ENCODE measurements around the gene GLIPR1L2. TPM values are rescaled to one million over a fixed set of nuclear protein-coding genes. Genes with fewer than 3 reads are reported as not detected.

The GLIPR1L2 gene
- total RNA-seq, 1 experiment from 2014 or later = 0.35 TPM

- H3K14ac ChIP-seq (ENCODE audit: insufficient read depth, low read length) = no peak within 1 kb of the TSS
- H3K27me3 ChIP-seq (ENCODE audit: insufficient read depth, low read length) = no peaks in the 10 kb centered on the region
- Mint-ChIP-seq H3K9me3 (no peaks in the 10 kb centered on the region), H3K4me1 (peaks cover 13 to 22% of the 10 kb centered on the region in 2 experiments), H3K27ac (no peak within 1 kb of the TSS; a peak in 2 of 7 replicates), H3K27me3 (ENCODE audit: low read depth) (no peaks in the 10 kb centered on the region), H3K36me3 (ENCODE audit: insufficient read depth in 1 of 3, low read depth in 3 of 3) (no peaks in the 10 kb centered on the region), H3K4me3 (no peak within 1 kb of the TSS)
- TF ChIP-seq, protein P1, sequence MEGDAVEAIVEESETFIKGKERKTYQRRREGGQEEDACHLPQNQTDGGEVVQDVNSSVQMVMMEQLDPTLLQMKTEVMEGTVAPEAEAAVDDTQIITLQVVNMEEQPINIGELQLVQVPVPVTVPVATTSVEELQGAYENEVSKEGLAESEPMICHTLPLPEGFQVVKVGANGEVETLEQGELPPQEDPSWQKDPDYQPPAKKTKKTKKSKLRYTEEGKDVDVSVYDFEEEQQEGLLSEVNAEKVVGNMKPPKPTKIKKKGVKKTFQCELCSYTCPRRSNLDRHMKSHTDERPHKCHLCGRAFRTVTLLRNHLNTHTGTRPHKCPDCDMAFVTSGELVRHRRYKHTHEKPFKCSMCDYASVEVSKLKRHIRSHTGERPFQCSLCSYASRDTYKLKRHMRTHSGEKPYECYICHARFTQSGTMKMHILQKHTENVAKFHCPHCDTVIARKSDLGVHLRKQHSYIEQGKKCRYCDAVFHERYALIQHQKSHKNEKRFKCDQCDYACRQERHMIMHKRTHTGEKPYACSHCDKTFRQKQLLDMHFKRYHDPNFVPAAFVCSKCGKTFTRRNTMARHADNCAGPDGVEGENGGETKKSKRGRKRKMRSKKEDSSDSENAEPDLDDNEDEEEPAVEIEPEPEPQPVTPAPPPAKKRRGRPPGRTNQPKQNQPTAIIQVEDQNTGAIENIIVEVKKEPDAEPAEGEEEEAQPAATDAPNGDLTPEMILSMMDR (conservative IDR thresholded peaks at IDR 0.05) = no peak
- H2BK20ac ChIP-seq (ENCODE audit: low read depth, low read length, poor library complexity, severe bottlenecking) = no peak within 1 kb of the TSS
- no peak within 1 kb of the TSS for H2BK5ac ChIP-seq (ENCODE audit: insufficient read length, low read length)
- H4K20me1 ChIP-seq (ENCODE audit: control insufficient read depth, insufficient read depth, insufficient read length) = no peaks in the 10 kb centered on the region
- no peak within 1 kb of the TSS for H4K5ac ChIP-seq (ENCODE audit: insufficient read length, low read depth, low read length)
- H3T11ph ChIP-seq (ENCODE audit: low read length) = no peak within 1 kb of the TSS
- no CpG with 5 or more reads among the region's 8 CpGs for WGBS (ENCODE audit: extremely low coverage, insufficient read length, low lambda C conversion rate)
- no peak within 1 kb of the TSS for H3K4me2 ChIP-seq (ENCODE audit: insufficient read depth, insufficient read length, low read length)
- no peaks in the 10 kb centered on the region for H3K79me2 ChIP-seq (ENCODE audit: insufficient read depth, low read length)
- H2BK15ac ChIP-seq (ENCODE audit: low read depth, low read length) = no peak within 1 kb of the TSS
- no peak within 1 kb of the TSS for H2AFZ ChIP-seq (ENCODE audit: low read length)
- no peak within 1 kb of the TSS for H3K27ac ChIP-seq (ENCODE audit: insufficient read length, low read depth, low read length)
- no peak within 1 kb of the TSS for H3K23ac ChIP-seq (ENCODE audit: insufficient read length, low read depth, low read length)
- no peak within 1 kb of the TSS for H3K18ac ChIP-seq (ENCODE audit: insufficient read length, low read depth, low read length)
- no peak within 1 kb of the TSS for H2AK5ac ChIP-seq (ENCODE audit: insufficient read length, low read length)
- H3K79me1 ChIP-seq (ENCODE audit: insufficient read depth, low read depth, low read length, poor library complexity, severe bottlenecking) = no peaks in the 10 kb centered on the region
- no peak within 1 kb of the TSS for H3K4ac ChIP-seq (ENCODE audit: low read depth, low read length)
- H3K9me3 ChIP-seq (ENCODE audit: control insufficient read depth, low read depth, low read length) = no peaks in the 10 kb centered on the region
- no peak within 1 kb of the TSS for H4K8ac ChIP-seq (replicated peaks; ENCODE audit: insufficient read length, low read depth, low read length)
- DNase-seq = no peak
- no peak within 1 kb of the TSS for H2BK12ac ChIP-seq (ENCODE audit: insufficient read length, low read depth, low read length)
- H3K4me1 ChIP-seq (ENCODE audit: insufficient read depth, low read length) = no peaks in the 10 kb centered on the region; the same call in 1 of the 2 replicates
- no peak within 1 kb of the TSS for H3K56ac ChIP-seq (ENCODE audit: insufficient read length, low read depth, low read length)
- no peaks in the 10 kb centered on the region for H3K23me2 ChIP-seq (ENCODE audit: insufficient read length, low read depth, low read length, poor library complexity, severe bottlenecking)
- no peak within 1 kb of the TSS for H3K9ac ChIP-seq (ENCODE audit: extremely low read depth, insufficient read length, low read length)
- H4K91ac ChIP-seq (ENCODE audit: insufficient read length, low read depth, low read length) = no peak within 1 kb of the TSS
- no peak within 1 kb of the TSS for H2BK120ac ChIP-seq (ENCODE audit: low read depth, low read length, poor library complexity, severe bottlenecking)
Observed at GRCh38 chr12:75480469-75480949, 89.6 kb downstream of the GLIPR1L2 start, which contains the start of gene GLIPR1. Gene GLIPR1, plus strand, starts transcription at chr12:75480755. Its CDS starts 126 bp downstream, at chr12:75480881.

Measured in H9 (cell line).